Retinal pigment epithelial cell (primary cell): ENCODE measurements around the gene QSOX1.

Experiments used
- DNase-seq: peaks from one replicate; pipeline ENCODE4 v3.0.0-alpha.2; 2010; ENCODE audit warnings: low read depth
- H3K4me3 ChIP-seq: 2 replicates; pipeline ENCODE4 v1.5.1; 2011; ENCODE audit warnings: mild to moderate bottlenecking, low read length, control low read depth, moderate library complexity
- TF ChIP-seq, protein P1 (sequence below): conservative IDR thresholded peaks from 2 replicates; pipeline ENCODE4 v1.5.1; 2011; ENCODE audit warnings: low read depth, low read length, control low read depth, inconsistent platforms

The QSOX1 gene

DNA sequence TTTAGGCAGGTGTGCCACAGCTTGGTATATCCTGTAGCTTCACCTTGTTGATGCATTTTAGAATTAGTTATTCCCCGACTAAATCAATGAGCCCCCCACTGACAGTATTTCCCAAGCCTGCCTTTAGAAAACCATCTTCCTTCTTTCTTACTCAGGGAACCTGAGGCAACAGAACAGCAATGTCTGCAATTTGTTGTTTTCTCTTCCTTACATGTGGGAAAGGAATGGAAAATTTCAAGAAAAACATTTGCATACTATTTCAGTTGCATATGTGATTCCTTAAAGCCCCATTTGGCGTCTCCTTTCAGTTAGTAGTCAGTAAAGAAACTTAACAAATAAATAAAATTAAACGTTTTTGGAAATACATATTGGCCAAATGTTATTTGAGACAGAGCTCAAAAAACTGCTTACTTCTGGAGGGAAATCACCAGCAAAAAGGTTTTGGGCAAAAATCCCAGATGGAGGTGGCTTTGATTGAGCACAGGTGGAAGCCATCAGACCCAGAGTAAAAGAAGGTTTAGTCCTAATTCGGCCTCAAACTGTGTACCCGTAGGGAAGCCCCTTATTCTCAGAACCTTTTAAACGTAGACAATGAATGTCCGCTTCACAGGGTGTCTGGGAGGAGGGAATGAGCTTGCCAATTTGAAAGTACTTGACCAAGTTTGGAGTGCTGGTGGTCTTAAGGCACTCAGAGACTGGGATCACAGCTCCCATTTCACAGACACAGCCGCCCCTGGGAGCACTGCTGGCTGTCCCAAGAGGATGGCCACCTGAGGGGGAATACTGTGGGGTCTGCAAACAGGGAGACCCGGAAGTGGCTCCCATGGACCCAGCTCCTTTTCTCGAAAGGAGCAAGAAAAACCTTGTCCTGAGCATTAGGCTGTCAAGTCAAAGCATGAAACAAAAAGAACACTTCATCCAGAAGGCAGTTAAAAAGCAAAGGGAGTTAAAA is 84.8 kb downstream of the QSOX1 start:
- H3K4me3 ChIP-seq: no peak overlapping the region
- no peak for DNase-seq
- TF ChIP-seq, protein P1, sequence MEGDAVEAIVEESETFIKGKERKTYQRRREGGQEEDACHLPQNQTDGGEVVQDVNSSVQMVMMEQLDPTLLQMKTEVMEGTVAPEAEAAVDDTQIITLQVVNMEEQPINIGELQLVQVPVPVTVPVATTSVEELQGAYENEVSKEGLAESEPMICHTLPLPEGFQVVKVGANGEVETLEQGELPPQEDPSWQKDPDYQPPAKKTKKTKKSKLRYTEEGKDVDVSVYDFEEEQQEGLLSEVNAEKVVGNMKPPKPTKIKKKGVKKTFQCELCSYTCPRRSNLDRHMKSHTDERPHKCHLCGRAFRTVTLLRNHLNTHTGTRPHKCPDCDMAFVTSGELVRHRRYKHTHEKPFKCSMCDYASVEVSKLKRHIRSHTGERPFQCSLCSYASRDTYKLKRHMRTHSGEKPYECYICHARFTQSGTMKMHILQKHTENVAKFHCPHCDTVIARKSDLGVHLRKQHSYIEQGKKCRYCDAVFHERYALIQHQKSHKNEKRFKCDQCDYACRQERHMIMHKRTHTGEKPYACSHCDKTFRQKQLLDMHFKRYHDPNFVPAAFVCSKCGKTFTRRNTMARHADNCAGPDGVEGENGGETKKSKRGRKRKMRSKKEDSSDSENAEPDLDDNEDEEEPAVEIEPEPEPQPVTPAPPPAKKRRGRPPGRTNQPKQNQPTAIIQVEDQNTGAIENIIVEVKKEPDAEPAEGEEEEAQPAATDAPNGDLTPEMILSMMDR: no peak

- TF ChIP-seq, protein P1: no peak
Measured at GRCh38 chr1:180241716-180242544, 87.3 kb downstream of the QSOX1 start.

GRCh38 chr1:180243517-180244221 is 89.0 kb downstream of the QSOX1 start:
- no peak for DNase-seq
- no peak overlapping the region for H3K4me3 ChIP-seq
- TF ChIP-seq, protein P1: no peak

More at GRCh38 chr1:180241716-180242544, 87.3 kb downstream of the QSOX1 start:
- H3K4me3 ChIP-seq: no peak overlapping the region
- DNase-seq: no peak

GRCh38 chr1:180244840-180245239 is 90.2 kb downstream of the QSOX1 start:
- TF ChIP-seq, protein P1: no peak
- H3K4me3 ChIP-seq: no peak overlapping the region
- DNase-seq: no peak

DNA sequence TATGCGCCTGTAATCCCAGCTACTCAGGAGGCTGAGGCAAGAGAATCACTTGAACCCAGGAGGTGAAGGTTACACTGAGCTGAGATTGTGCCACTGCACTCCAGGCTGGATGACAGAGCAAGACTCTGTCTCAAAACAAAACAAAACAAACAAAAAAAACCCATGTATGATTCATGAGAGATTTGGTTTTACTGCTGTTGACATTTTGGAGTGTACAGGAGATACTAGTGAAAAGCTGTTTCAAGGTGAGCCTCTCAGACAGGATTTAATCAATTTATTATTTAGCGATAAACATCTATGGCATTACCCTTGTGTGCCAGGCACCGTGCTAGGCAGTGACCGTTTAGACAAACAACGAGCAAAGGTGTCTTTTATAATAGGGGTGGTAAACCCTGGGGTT is 91.9 kb downstream of the QSOX1 start:
- TF ChIP-seq, protein P1: no peak
- H3K4me3 ChIP-seq: no peak overlapping the region
- no peak for DNase-seq

GRCh38 chr1:180247061-180247460 is 92.4 kb downstream of the QSOX1 start:
- H3K4me3 ChIP-seq: no peak overlapping the region
- TF ChIP-seq, protein P1: no peak
- DNase-seq: no peak
